HFF-Myc (cell line): Measurements from ENCODE around the gene PDE5A.

Experiments used
- DNase-seq: peaks from one replicate; pipeline ENCODE4 v3.0.0-alpha.2; 2011; ENCODE audit warnings: low read depth; ENCODE audit errors: extremely low read depth
- H3K4me3 ChIP-seq: replicated peaks from 2 replicates; pipeline ENCODE4 v1.5.1; 2011; ENCODE audit warnings: low read depth, mild to moderate bottlenecking, control low read depth, low read length
- TF ChIP-seq, protein P1 (sequence below): IDR thresholded peaks from 2 replicates; pipeline ENCODE4 v1.5.1; 2012; ENCODE audit warnings: mild to moderate bottlenecking, low read depth, low read length, control low read depth; ENCODE audit errors: missing control alignments

PDE5A gene

DNA sequence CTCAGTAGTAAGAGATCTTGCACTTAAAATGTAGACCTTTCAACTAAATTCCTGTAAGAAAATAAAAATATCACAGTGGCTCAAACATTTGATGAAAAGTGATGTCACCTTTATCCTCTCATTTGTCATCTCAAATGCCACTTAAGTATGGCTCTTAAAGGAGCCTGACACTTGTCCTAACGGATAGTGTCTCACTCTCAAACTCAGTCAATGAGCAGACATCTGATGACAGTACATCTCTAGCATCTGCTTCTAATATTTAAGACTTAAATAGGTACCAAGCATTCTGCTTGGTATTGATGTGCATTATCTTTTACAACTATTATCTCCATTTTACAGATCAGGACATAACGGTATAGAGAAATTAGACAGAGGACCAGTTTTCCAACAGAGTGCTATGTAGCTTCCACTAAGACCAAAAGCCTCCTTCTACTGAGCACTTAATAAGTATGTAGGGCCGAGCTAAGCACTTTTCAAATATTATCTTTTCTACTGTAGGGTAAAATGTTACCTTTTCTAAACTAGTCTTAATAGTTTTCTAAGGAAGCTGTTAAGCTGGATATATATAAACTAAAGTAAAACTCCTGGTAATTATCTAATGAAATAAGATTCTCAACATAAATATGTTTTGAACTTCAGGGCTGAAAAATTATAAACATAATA, 110.2 kb downstream of the PDE5A start:
- DNase-seq: no peak
- no peak overlapping the region for H3K4me3 ChIP-seq
- TF ChIP-seq, protein P1, sequence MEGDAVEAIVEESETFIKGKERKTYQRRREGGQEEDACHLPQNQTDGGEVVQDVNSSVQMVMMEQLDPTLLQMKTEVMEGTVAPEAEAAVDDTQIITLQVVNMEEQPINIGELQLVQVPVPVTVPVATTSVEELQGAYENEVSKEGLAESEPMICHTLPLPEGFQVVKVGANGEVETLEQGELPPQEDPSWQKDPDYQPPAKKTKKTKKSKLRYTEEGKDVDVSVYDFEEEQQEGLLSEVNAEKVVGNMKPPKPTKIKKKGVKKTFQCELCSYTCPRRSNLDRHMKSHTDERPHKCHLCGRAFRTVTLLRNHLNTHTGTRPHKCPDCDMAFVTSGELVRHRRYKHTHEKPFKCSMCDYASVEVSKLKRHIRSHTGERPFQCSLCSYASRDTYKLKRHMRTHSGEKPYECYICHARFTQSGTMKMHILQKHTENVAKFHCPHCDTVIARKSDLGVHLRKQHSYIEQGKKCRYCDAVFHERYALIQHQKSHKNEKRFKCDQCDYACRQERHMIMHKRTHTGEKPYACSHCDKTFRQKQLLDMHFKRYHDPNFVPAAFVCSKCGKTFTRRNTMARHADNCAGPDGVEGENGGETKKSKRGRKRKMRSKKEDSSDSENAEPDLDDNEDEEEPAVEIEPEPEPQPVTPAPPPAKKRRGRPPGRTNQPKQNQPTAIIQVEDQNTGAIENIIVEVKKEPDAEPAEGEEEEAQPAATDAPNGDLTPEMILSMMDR: no peak

GRCh38 chr4:119517361-119518229, 111.0 kb downstream of the PDE5A start:
- TF ChIP-seq, protein P1: no peak
- no peak for DNase-seq
- no peak overlapping the region for H3K4me3 ChIP-seq

- no peak for DNase-seq
- H3K4me3 ChIP-seq: no peak overlapping the region
- TF ChIP-seq, protein P1: no peak
Observed at GRCh38 chr4:119512398-119512797, 116.2 kb downstream of the PDE5A start.

GRCh38 chr4:119510395-119511149, 118.0 kb downstream of the PDE5A start:
- TF ChIP-seq, protein P1: no peak
- no peak overlapping the region for H3K4me3 ChIP-seq
- no peak for DNase-seq

DNA sequence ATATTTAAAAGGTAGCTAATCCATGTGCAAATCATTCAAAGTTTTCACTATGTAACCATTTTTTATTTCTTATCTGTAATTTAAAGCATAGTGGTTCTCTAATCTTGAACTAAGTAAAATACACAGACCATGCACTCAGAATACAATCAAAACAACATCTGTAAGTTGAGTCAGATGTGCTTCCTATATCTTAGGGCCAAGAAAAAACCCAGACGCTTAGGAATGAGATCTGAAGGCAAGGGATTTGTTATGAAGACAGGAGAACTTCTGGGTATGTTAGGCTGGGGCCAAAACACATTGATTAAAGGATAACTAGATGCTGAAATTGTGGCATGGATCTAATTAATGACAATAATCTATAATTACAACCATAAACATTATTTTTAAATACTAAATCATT, 120.3 kb downstream of the PDE5A start:
- DNase-seq: no peak
- no peak overlapping the region for H3K4me3 ChIP-seq
- TF ChIP-seq, protein P1: no peak

DNA sequence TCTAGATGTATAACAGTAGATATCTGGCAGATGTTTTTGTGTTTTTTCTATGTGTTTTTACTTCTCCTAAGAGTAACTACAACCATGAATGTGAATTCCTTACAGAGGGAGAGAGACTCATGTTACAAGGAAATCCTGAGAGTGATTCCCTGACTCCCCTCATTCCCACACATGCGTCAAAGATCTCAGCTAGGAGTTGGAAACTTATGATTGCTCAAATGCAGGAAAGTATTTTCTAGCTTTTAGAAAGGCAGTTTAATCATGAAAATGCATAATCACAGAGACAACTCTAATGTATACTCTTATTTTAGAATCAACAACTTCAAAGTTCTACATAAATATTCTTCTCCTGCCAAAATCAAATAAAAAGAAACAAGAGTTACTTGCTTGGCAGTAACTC, 121.8 kb downstream of the PDE5A start:
- H3K4me3 ChIP-seq: no peak overlapping the region
- TF ChIP-seq, protein P1: no peak
- DNase-seq: no peak
